Epithelial cell of proximal tubule (primary cell): ENCODE measurements around the gene CNPPD1. TPM values are rescaled to one million over a fixed set of nuclear protein-coding genes. Genes with fewer than 3 reads are reported as not detected.

Experiments
- DNase-seq: peaks from one replicate; pipeline ENCODE4 v3.0.0-alpha.2; 2011; ENCODE audit warnings: low read depth
- H3K4me3 ChIP-seq: 2 replicates; pipeline ENCODE4 v1.5.1; 2011; ENCODE audit warnings: low read depth, mild to moderate bottlenecking, low read length
- CTCF ChIP-seq: conservative IDR thresholded peaks from 2 replicates; pipeline ENCODE4 v1.5.1; 2012; ENCODE audit warnings: low read depth, mild to moderate bottlenecking, low read length
- total RNA-seq: library from RNA; depleted of rRNA; stranded (reverse); fragments of >200 nt; gene quantifications from 2 replicates; pipeline ENCODE4 v1.2.3, GENCODE V29; 2015

CNPPD1 gene
- total RNA-seq, 1 donor from 2014 or later = 51.0 TPM

- TF ChIP-seq CTCF = peak; percentile 77
- H3K4me3 ChIP-seq = no peak overlapping the region
- DNase-seq = peak; percentile 91
These were observed 5.5 kb downstream of the CNPPD1 start for GRCh38 chr2:219171231-219171651.

DNA sequence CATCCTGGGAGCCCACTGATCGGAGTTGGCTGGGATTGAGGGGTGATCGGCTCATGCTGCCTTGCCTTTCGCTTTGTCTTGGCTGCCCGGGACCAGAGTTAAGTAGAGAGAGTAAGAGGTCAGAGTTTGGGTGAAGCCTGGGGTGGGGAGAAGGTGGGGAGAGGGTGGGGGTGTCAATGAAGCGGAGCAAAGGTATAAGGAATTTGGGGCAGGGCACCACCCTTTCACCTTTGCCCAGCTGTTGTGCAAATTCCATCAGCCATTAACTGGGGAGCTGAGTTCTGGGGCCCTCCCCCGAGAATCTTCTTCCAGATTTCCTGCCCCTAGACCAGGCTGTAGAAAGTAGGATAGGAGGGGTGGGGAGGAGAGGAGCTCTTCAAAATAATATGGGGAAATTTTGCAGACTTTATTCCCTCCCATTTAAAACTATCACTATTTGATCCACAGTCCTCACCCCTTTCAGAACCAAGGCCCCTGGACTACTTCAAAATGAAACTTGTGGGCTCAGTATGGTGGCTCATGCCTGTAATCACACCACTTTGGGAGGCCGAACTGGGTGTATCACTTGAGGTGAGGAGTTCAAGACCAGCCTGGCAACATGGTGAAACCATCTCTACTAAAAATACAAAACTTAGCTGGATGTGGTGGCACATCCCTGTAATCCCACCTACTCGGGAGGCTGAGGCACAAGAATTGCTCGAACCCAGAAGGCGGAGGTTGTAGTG is 6.6 kb downstream of the CNPPD1 start, which contains the start of gene SLC23A3:
SLC23A3 (minus strand) TSS at position 100 of the 725 bp plus-strand sequence; CDS start at position 55, 45 bp downstream.
- no peak within 1 kb of the TSS for H3K4me3 ChIP-seq
- DNase-seq = no peak
- no peak for TF ChIP-seq CTCF

DNA sequence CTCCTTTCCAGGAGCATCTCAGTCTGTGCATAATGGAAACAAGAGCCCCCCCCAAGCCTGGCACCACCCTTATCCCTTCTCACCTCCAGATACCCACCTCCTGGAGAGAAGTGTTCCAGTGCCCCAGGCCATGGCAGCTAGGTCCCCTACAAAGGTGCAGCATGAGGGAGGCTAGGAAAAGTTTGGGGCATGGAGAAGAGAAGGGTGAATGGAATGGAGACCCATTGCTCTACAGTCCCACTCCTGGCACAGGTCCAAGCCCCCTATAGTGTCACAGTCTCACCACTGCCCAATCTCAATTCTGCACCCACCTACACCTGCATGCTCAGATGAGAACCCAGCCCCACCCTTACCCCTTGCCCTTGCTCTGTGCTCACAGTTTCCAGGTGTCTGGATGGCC is 7.8 kb downstream of the CNPPD1 start:
- DNase-seq = no peak
- H3K4me3 ChIP-seq = no peak overlapping the region
- no peak for TF ChIP-seq CTCF

DNA sequence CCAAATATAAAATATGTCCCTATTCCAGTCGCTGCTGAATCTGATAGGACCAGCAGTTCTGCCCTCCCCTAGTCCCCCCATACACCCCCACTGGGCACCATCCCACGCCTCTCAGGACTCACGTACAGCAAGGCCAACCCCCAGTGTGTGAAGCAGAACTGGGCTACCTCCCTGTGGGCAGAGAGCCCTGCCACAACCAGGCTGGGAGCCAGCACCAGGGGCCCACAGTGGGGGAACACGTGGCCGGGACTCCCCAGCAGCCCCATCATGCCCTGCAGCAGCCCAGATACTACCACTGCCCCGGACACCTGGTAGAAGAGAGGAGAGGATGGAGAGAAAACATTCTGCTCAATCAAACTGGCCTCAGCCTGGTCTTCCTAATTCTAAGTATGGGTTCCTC is 8.2 kb downstream of the CNPPD1 start:
- no peak for TF ChIP-seq CTCF
- DNase-seq = no peak

DNA sequence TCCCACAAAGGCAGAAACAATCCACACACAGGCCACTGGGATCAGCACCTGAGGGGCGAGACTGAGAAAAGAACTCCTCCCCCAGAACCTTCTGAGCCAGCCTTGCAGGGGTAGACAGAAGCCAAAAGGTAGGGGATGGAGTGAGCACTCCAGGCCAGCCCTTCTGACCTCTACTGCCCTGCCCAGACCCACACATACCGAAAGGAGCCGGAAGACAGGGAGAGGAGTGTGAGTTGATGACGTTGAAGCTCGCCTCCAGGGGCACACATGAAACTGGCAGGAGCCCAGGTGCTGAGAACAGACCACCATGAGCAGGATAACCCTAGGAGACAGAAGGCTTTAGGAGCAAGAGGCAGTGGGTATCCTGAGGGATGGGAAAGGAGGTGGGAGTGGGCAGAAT is 8.7 kb downstream of the CNPPD1 start:
- no peak for DNase-seq
- H3K4me3 ChIP-seq = no peak overlapping the region
- no peak for TF ChIP-seq CTCF

More for the DNA sequence above, 8.2 kb downstream of the CNPPD1 start:
- H3K4me3 ChIP-seq = no peak overlapping the region

DNA sequence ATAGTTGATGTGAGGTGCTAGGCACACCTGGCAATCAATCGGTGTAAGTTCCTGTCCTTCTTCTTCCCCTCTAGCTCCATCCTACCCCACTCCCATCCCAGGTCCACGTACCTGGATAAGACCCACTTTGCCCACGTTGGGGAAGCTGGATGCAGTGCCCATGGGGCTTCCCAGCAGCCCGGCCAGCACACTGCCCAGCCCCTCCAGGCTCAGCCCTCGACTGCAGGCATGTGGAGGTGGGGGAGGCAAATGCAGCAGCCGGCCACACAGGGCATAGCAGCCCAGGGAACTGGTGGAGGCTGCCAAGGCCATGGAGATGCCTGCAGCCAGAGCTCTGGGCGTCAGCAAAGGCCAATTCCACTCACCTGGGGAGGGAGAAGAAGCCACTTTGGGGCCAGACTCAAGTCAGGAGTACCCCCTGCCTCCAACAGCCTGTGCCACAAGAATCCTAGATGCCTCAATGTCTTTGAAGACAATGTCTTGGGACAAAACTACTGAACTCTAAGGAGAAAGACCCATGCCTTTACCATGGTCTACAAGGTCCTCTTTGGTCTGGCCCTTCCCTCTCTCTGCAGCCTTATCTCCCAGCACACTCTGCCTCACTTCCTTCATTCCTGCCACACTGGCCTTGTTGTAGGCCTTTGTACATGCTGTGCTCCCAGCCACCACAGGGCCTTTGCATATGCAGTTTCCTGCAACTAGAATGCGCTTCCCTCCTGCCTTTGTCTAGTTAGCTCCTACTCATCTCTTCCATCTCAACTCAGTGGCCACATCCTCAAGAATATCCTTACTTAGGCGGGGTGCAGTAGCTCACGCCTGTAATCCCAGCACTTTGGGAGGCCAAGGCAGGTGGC is 11.4 kb downstream of the CNPPD1 start:
- no peak for DNase-seq
- no peak for TF ChIP-seq CTCF
- H3K4me3 ChIP-seq = no peak overlapping the region

DNA sequence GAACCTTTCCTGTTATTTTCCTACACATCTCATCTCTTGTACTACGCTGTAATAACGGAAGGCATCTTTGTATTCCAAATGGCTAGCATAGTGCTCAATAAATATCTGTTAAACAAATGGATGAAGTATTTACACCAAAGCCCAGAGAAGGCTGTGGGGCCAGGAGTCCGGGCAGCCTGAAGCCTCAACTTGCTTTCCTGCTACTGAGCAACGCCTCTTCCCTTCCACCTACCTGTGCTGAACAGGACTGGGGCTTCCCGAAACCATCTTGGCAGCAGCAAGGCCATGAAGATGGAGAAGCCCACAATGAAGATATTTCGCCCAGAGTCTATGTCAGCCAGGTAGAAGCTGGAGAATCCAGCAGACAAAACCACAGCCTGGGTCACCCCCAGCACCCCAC is 13.6 kb downstream of the CNPPD1 start:
- H3K4me3 ChIP-seq = no peak overlapping the region
- TF ChIP-seq CTCF = no peak
- no peak for DNase-seq
